DMS53 (cell line): ENCODE measurements around the gene TFF2.

ENCODE experiments used
- DNase-seq: peaks from one replicate; lab custom pipeline; 2025; lab: John Stamatoyannopoulos, UW

Gene TFF2

DNA sequence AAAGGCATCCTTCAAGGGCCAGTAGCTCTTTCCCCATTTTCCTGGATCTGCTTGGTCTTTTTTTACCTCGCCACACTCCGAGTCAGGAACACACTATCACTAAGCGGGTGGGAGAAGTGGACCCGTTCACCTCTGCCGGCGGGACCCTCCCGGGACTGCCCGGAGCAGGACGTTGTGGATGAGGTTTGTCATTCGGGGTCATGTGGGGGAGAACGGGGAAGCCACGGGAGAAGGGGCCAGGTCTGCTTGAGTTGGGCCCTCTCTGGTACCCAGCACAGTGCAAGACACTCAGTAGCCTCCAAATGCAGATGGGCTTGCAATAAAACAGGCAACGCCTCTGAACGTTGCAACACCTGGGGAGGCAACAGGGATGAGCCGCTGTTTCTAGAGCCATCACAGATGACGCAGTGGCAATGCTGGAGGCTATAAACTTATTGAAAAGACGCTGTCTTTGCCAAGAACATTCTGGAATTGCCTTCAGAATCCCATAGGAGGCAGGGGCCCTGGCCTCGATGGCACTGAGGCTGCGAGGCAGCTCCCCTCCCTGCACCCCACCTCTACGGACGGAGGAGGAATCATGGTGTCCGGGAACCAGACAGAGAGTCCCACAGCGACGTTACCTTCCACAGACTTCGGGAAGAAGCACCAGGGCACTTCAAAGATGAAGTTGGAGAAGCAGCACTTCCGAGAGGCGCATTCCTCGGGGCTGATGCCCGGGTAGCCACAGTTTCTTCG lies 3.8 kb downstream of the TFF2 start:
- no peak for DNase-seq

DNA sequence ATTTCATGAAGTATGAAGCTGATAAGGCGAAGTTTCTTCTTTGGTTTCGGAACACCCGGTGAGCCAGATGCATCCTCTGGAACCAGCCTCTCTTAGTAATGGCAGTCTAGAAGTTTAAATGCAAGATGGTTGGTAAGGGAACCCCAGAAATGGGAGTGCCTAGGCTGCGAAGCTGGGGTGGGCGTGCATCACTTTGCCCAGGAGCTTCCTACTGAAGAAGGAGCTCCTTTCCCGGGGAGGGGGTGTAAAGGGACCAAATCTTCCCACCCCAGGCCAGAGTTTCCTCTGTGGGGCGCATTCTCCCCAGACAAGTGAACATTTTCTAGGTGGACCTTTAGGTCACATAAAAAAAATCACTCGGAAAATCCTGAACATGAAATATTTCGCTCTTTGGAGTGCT lies 4.4 kb downstream of the TFF2 start:
- no peak for DNase-seq

DNA sequence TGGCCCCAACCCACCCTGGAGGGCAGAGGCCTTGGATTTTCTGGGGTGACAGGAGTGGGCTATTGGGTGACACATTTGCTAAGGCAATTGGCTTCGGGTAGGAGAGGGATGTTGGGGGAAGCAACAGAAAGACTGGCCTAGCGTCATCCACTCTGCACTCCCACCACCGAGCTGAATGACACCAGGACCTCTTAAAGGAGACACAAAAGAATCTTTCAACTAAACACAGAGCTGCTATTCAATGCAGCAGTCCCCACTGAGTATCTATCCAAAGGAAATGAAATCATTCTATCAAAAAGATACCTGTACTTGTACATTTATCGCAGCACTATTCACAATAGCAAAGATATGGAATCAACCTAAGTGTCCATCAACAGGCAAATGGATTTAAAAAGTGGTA lies 6.2 kb downstream of the TFF2 start:
- no peak for DNase-seq

DNA sequence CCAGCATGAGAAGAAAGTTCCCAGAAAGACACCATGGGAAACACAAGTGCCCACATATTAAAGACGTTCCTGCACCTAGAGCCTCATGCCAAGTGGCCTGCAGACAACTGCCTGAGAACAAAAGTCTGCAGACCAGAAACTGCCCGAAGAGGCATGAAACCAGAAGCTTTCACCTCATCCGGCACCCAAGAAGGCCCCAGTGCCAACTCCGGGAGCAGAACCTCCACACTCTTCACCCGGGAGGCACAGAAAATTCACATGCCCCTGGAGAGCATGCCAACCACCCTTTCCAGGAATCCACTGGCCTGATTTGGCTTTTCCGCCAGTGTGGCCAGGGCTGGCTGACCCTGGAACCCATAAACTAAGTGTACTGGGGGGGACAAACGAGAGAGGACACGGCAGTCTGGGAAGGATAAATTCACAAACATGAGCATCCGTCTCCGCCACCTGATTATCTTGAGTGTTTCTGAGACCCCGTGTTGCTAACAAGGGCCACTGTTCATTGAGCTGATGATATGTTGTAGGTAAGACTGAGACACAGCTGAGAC lies 6.8 kb downstream of the TFF2 start:
- DNase-seq: no peak

DNA sequence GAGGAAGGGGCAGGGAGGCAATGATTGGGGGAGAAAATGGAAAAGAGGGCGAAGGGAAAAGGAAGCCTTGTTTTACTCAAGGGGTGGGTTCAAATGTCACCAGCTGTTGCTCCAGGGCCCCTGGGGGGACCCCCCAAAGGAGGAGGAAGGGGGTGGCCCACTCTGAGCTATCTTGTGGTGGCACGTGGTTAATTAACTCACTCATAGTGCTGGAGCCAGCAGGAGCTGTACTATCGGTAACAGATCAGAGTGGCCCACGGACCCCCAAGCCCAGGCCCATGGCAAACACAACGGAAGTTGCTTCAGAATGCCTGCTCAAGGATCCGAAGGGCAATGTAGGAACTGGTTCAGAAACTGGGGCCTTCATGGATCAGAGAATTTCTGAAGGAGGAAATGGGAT lies 7.2 kb downstream of the TFF2 start:
- no peak for DNase-seq

- no peak for DNase-seq
These were observed 7.7 kb downstream of the TFF2 start for GRCh38 chr21:42343101-42343500.

DNA sequence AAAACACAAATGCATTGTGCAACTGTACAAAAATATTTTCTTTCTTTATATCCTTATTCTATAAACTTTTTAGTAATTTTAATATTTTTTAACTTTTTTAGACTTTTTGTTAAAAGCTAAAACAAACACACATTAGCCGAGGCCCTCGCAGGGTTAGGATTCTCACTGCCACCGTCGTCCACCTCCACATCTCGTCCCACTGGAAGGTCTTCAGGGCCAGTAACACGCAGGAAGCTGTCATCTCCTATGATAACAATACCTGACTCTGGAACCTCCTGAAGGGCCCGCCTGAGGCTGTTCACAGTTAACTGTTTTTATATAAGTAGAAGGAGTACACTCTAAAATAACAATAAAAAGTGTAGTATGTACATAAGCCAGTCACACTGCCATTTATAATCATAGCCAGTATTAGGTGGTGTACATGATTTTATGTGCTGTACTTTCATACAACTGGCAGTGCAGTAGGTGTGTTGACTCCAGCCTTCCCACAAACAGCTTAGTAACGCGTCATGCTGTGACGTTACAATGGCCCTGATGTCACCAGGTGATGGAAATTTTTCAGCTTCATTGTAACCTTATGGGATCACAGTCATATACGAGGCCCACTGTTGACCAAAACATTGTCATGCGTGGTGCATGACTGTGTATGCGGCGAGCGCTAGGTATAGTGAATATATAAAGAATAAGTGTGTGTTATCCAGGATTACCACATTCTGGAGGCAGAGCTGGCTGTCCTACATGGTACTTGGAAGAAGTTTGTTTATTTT lies 8.8 kb downstream of the TFF2 start:
- DNase-seq: peak; percentile 14

DNA sequence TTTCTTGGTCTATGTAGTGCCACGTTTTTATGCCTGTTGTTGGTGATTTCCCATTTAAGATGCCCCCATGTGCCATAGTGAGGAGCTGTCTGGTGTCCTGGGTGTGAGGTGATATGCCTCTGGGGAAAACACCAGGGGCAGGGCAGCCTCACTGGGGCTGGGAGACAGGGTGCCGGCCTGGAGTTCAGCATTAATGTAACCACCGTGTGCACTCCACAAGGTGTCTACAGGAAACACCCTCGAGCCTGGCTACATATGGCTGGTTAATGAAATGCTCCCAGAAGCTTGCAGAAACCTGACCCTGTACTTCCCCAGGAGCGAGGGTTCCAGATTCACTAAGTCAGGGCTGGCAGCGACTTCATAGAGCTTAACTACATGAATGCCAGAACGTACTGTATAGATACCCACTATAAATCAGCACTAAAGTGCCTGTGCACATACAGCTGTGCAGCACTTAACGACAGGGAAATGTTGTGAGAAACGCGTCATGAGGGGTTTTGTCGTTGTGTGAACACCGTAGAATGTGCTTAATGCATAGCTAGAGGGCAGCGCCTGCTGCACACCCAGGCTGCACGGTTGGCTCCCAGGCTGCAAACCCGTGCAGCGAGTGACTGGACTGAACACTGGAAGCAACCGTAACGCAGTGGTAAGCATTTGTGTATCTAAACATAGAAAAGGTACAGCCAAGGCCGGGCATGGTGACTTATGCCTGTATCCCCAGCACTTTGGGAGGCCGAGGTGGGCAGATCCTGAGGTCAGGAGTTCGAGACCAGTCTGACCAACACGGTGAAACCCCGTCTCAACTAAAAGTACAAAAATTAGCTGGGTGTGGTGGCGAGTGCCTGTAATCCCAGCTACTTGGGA lies 10.4 kb downstream of the TFF2 start:
- DNase-seq: no peak

GRCh38 chr21:42338729-42339715 lies 11.8 kb downstream of the TFF2 start:
- DNase-seq: no peak

DNA sequence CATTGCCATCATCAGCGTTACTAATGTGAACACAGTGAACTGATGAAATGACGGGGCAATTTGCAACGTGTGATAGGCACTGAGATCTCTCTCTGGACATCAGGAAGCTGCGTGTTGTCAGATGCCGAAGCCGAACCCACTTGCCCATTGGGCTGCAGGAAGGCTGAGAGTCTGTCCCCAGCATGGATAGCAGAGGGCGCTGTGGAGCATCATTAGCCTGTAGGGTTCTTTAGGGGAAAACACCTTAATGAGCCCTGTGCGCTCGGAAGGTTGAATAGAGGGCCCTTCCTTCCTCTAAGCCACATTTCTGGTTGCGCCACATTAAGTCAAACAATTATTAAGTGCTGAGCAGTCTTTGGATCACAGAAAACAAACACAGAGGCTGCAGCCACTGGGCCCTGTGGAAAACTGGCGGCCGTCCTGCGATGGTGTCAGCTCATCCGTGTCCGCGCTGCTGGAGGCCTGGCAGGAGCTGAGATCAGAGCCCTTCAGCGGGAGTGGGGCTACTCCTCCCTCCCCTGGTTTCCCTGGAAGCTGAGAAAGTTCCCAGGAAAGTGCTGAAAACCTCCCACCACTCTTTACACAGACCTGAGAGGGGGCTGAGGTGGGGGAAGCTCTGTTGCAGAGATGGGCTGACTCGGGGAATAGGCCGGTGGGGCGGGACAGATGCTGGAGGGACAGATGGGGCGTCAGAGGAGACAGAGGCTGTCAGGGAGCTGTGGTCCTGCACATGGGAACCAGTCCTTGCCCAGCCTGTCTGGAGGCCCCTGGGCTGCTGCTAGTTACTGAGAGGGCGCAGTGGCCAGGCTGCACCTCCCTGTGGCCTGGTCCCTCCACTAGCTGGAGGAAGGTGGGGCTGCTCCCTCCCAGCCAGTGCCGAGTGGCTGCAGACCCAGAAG lies 12.7 kb downstream of the TFF2 start:
- peak; percentile 93 for DNase-seq

- DNase-seq: no peak
These were observed 13.5 kb downstream of the TFF2 start for GRCh38 chr21:42337276-42337675.

GRCh38 chr21:42336054-42336453 lies 14.7 kb downstream of the TFF2 start:
- DNase-seq: no peak

DNA sequence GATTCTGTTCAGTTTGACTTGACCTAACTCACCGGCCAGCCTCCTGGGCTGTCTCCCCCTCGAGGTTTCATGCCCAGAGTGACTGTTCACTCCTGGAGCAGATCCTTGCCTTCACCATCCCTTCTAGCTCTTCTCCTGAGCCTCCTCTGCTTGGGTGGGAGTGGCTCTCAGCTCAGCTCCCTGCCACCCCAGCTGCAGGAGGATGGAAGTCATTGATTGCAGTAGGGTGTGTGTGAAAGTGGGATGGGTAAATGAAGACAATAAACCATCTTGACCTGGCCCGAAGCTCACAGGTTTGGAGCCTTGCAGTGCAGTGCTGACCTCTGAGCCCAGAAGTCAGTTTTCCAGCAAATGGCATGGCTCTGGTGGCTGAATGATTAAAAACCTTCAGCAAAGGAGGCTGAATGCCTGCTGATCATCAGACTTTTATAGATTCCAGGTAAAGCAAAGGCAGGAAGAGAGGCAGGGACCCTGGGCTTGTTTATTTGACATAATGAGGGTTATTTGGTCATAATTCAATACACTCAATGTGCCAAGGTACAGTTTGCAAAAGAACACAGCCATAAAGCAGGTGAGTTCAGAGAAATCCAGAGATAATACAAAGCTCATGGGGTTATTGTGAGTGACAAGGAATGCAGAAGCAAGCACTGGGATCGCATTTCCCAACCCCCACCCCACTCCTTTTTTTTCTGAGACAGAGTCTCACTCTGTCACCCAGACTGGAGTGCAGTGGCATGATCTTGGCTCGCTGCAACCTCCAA lies 18.1 kb downstream of the TFF2 start:
- DNase-seq: no peak

- DNase-seq: no peak
These were observed 19.1 kb downstream of the TFF2 start for GRCh38 chr21:42331660-42332059.

- DNase-seq: peak; percentile 65
These were observed 20.1 kb downstream of the TFF2 start for GRCh38 chr21:42330380-42331371.

- no peak for DNase-seq
These were observed 25.9 kb downstream of the TFF2 start for GRCh38 chr21:42324896-42325295.

GRCh38 chr21:42321845-42322244 lies 28.9 kb downstream of the TFF2 start:
- no peak for DNase-seq

- no peak for DNase-seq
These were observed 29.6 kb downstream of the TFF2 start for GRCh38 chr21:42321231-42321630.
